H1 (cell line): ENCODE results near the gene CACNA2D1. TPM values are rescaled to one million over a fixed set of nuclear protein-coding genes. Genes with fewer than 3 reads are reported as not detected.

ENCODE experiments used
- CTCF ChIA-PET: fragments of 300-600 bp; sonication (Branson Sonifier 250); formaldehyde crosslinking; loops from one replicate; lab custom pipeline; 2021; ENCODE audit not compliant: partially characterized antibody; lab: Charles Lee
- POLR2A ChIA-PET: fragments of 300-600 bp; sonication (Branson Sonifier 250); formaldehyde crosslinking; loops from one replicate; lab custom pipeline; 2021; ENCODE audit warnings: inconsistent platforms; ENCODE audit not compliant: partially characterized antibody; lab: Charles Lee
- DNase-seq, 2 experiments: peaks; one replicate each; pipeline versions ENCODE4 v3.0.0 to v3.0.0-alpha.2; 2010 to 2022; ENCODE audit warnings: low spot score in 2 of 2, low read depth in 1 of 2, mixed read lengths in 1 of 2
- FAIRE-seq: peaks from 2 replicates; lab custom pipeline; 2011; peaks lifted over from hg19 to GRCh38; lab: Jason Lieb, UNC
- H2AFZ ChIP-seq: 2 replicates; pipeline ENCODE4 v1.8.1; 2012; ENCODE audit warnings: low read length, inconsistent platforms
- H2AK5ac ChIP-seq: 2 replicates; pipeline ENCODE4 v1.6.1; 2013; ENCODE audit warnings: low read depth, low read length
- H2BK120ac ChIP-seq: replicated peaks from 2 replicates; pipeline ENCODE3; 2013; ENCODE audit warnings: low read depth, low read length, inconsistent platforms
- H2BK12ac ChIP-seq: 2 replicates; pipeline ENCODE4 v1.6.1; 2013; ENCODE audit warnings: low read depth, low read length
- H2BK15ac ChIP-seq: 2 replicates; pipeline ENCODE4 v1.6.1; 2013; ENCODE audit warnings: low read length
- H2BK20ac ChIP-seq: 2 replicates; pipeline ENCODE4 v1.6.1; 2013; ENCODE audit warnings: low read length
- H2BK5ac ChIP-seq: 2 replicates; pipeline ENCODE4 v1.6.1; 2013; ENCODE audit warnings: low read depth, low read length
- H3K14ac ChIP-seq: 2 replicates; pipeline ENCODE4 v1.6.1; 2013; ENCODE audit warnings: inconsistent platforms; ENCODE audit not compliant: insufficient read length
- H3K18ac ChIP-seq: 2 replicates; pipeline ENCODE4 v1.6.1; 2013; ENCODE audit warnings: low read length; ENCODE audit errors: extremely low read depth
- H3K23ac ChIP-seq: 2 replicates; pipeline ENCODE4 v1.6.1; 2013; ENCODE audit warnings: inconsistent platforms; ENCODE audit not compliant: insufficient read length
- H3K23me2 ChIP-seq: 2 replicates; pipeline ENCODE4 v1.6.1; 2013; ENCODE audit warnings: low read depth, low read length
- H3K27ac ChIP-seq: 2 replicates; pipeline ENCODE4 v1.6.1; 2011; ENCODE audit warnings: low read depth, low read length, inconsistent platforms
- H3K27me3 ChIP-seq, 4 experiments: replicated peaks in 1 of 4; 1 replicate in 1 of 4; 2 replicates in 3 of 4; pipeline versions ENCODE4 v1.6.1 to v1.8.1; 2011 to 2013; ENCODE audit warnings: low read length in 3 of 4, mild to moderate bottlenecking in 3 of 4, inconsistent platforms in 2 of 4, mixed read lengths in 2 of 4, moderate library complexity in 1 of 4; ENCODE audit not compliant: control insufficient read depth in 3 of 4, insufficient read depth in 3 of 4; ENCODE audit errors: extremely low read depth in 1 of 4
- H3K36me3 ChIP-seq, 4 experiments: 2 replicates each; pipeline versions ENCODE4 v1.6.1 to v1.8.1; 2011 to 2013; ENCODE audit warnings: mild to moderate bottlenecking in 4 of 4, low read length in 3 of 4, moderate library complexity in 2 of 4, control low read depth in 1 of 4, inconsistent platforms in 1 of 4; ENCODE audit not compliant: insufficient read depth in 4 of 4, control insufficient read depth in 2 of 4
- H3K4ac ChIP-seq: replicated peaks from 2 replicates; pipeline ENCODE3; 2013; ENCODE audit warnings: low read length, low read depth, mixed read lengths, inconsistent platforms; ENCODE audit not compliant: insufficient read length
- H3K4me1 ChIP-seq, 4 experiments: replicated peaks in 1 of 4; 1 replicate in 1 of 4; 2 replicates in 3 of 4; pipeline versions ENCODE4 v1.6.1 to v1.8.1; 2011 to 2013; ENCODE audit warnings: low read length in 3 of 4, inconsistent platforms in 2 of 4, mixed read lengths in 1 of 4; ENCODE audit not compliant: insufficient read depth in 4 of 4, control insufficient read depth in 3 of 4
- H3K4me2 ChIP-seq, 2 experiments: 2 replicates each; pipeline versions ENCODE4 v1.6.1 to v1.8.1; 2011 to 2013; ENCODE audit warnings: low read depth in 2 of 2, low read length in 2 of 2, control low read depth in 1 of 2, inconsistent platforms in 1 of 2, mild to moderate bottlenecking in 1 of 2; ENCODE audit not compliant: insufficient read depth in 1 of 2
- H3K4me3 ChIP-seq, 4 experiments: fragments of 200-600, 300-600 bp in 1 of 4; sonication (generic), shearing (Covaris generic), sonication (Bioruptor Twin) in 1 of 4; 2 replicates each; pipeline versions ENCODE4 v1.5.1 to v1.8.1; 2011 to 2016; ENCODE audit warnings: low read length in 4 of 4, low read depth in 3 of 4, control low read depth in 2 of 4, inconsistent platforms in 2 of 4, mild to moderate bottlenecking in 2 of 4, mixed read lengths in 1 of 4, moderate library complexity in 1 of 4; ENCODE audit not compliant: insufficient read depth in 2 of 4; ENCODE audit errors: extremely low read depth in 1 of 4
- H3K56ac ChIP-seq: replicated peaks from 2 replicates; pipeline ENCODE3; 2013; ENCODE audit warnings: low read depth, mild to moderate bottlenecking, mixed read lengths, low read length, inconsistent platforms; ENCODE audit not compliant: insufficient read length
- H3K79me1 ChIP-seq: 2 replicates; pipeline ENCODE4 v1.6.1; 2013; ENCODE audit warnings: low read depth, low read length, control low read depth
- H3K79me2 ChIP-seq, 2 experiments: 2 replicates each; pipeline versions ENCODE4 v1.6.1 to v1.8.1; 2012 to 2013; ENCODE audit warnings: low read length in 2 of 2, mild to moderate bottlenecking in 2 of 2, inconsistent platforms in 1 of 2; ENCODE audit not compliant: insufficient read depth in 2 of 2, control insufficient read depth in 1 of 2
- H3K9ac ChIP-seq, 4 experiments: replicated peaks in 1 of 4; 1 replicate in 1 of 4; 2 replicates in 3 of 4; pipeline versions ENCODE4 v1.6.1 to v1.8.1; 2011 to 2013; ENCODE audit warnings: low read depth in 3 of 4, low read length in 3 of 4, control low read depth in 2 of 4, mild to moderate bottlenecking in 2 of 4, moderate library complexity in 2 of 4, inconsistent platforms in 1 of 4; ENCODE audit errors: extremely low read depth in 1 of 4
- H3K9me3 ChIP-seq, 2 experiments: 2 replicates each; pipeline versions ENCODE4 v1.6.1 to v1.8.1; 2012 to 2013; ENCODE audit warnings: mild to moderate bottlenecking in 2 of 2, moderate library complexity in 2 of 2, control low read depth in 1 of 2, inconsistent platforms in 1 of 2, low read depth in 1 of 2, low read length in 1 of 2, mixed read lengths in 1 of 2; ENCODE audit not compliant: insufficient read depth in 2 of 2
- H4K20me1 ChIP-seq, 2 experiments: replicated peaks in 1 of 2; 2 replicates each; pipeline versions ENCODE3 to v1.8.1; 2011 to 2013; ENCODE audit warnings: inconsistent platforms in 2 of 2, low read length in 2 of 2, mild to moderate bottlenecking in 1 of 2; ENCODE audit not compliant: insufficient read depth in 2 of 2, control insufficient read depth in 1 of 2
- H4K5ac ChIP-seq: 2 replicates; pipeline ENCODE4 v1.6.1; 2013; ENCODE audit warnings: low read length, low read depth, mixed read lengths, inconsistent platforms; ENCODE audit not compliant: insufficient read length
- H4K8ac ChIP-seq: 2 replicates; pipeline ENCODE4 v1.8.0; 2013; ENCODE audit warnings: mild to moderate bottlenecking, moderate library complexity, low read length, inconsistent platforms; ENCODE audit not compliant: insufficient read depth; ENCODE audit errors: extremely low read depth
- H4K91ac ChIP-seq: replicated peaks from 2 replicates; pipeline ENCODE3; 2013; ENCODE audit warnings: low read length, mixed read lengths, inconsistent platforms; ENCODE audit not compliant: insufficient read length
- CBX8 ChIP-seq: fragments of 300-800, 300-1000 bp; sonication (generic); IDR thresholded peaks from 2 replicates; pipeline ENCODE4 v1.7.1; 2016; ENCODE audit warnings: low read depth, low read length, borderline replicate concordance
- CEBPB ChIP-seq: IDR thresholded peaks from 2 replicates; pipeline ENCODE4 v1.6.1; 2012; ENCODE audit warnings: low read depth, low read length
- E2F6 ChIP-seq: IDR thresholded peaks from 2 replicates; pipeline ENCODE4 v1.6.1; 2012; ENCODE audit warnings: inconsistent platforms
- EZH2 ChIP-seq: fragments of 200-600 bp; sonication (generic); IDR thresholded peaks from 2 replicates; pipeline ENCODE4 v1.7.1; 2012; ENCODE audit warnings: low read depth, mild to moderate bottlenecking, moderate library complexity, low read length, inconsistent platforms; ENCODE audit not compliant: severe bottlenecking
- FOSL1 ChIP-seq: IDR thresholded peaks from 2 replicates; pipeline ENCODE4 v1.6.1; 2011; ENCODE audit warnings: mild to moderate bottlenecking, low read depth, low read length, moderate library complexity; ENCODE audit not compliant: insufficient read depth
- GABPA ChIP-seq: IDR thresholded peaks from 2 replicates; pipeline ENCODE4 v1.6.1; 2011; ENCODE audit warnings: mild to moderate bottlenecking, low read length, moderate library complexity, borderline replicate concordance; ENCODE audit not compliant: insufficient read depth
- RFX5 ChIP-seq: IDR thresholded peaks from 2 replicates; pipeline ENCODE4 v1.6.1; 2011; ENCODE audit warnings: low read depth, low read length, improper control_type of control experiment, borderline replicate concordance
- RXRA ChIP-seq: IDR thresholded peaks from 2 replicates; pipeline ENCODE4 v1.6.1; 2011; ENCODE audit warnings: low read depth, mild to moderate bottlenecking, low read length, moderate library complexity; ENCODE audit not compliant: insufficient read depth
- SIN3A ChIP-seq, 2 experiments: IDR thresholded peaks in 1 of 2; conservative IDR thresholded peaks in 1 of 2; 2 replicates each; pipeline ENCODE4 v1.6.1; 2011 to 2012; ENCODE audit warnings: low read length in 2 of 2, improper control_type of control experiment in 1 of 2, low read depth in 1 of 2, mild to moderate bottlenecking in 1 of 2
- whole genome bisulfite sequencing, 2 experiments: shearing (Covaris generic) in 1 of 2; methylation state at CpG; one replicate each; pipeline versions ENCODE4 v1.1.6 to v1.1.7; 2013 to 2015; ENCODE audit warnings: low lambda C conversion rate in 2 of 2, mixed read lengths in 2 of 2, inconsistent platforms in 1 of 2, low coverage in 1 of 2, missing lambda C conversion rate in 1 of 2; ENCODE audit not compliant: insufficient replicate concordance in 2 of 2, insufficient coverage in 1 of 2, insufficient read length in 1 of 2; ENCODE audit errors: extremely low coverage in 1 of 2, missing lambda C conversion rate in 1 of 2; 5-methylcytosine and 5-hydroxymethylcytosine counted together
- polyA plus RNA-seq, 7 experiments: library from polyadenylated mRNA; depleted of rRNA in 3 of 7; stranded (reverse) in 5 of 7; unstranded in 2 of 7; fragments of >200 nt in 5 of 7; fragments of 200-250 nt in 2 of 7; gene quantifications; 1 replicate in 5 of 7; 2 replicates in 1 of 7; 4 replicates in 1 of 7; pipeline versions ENCODE4 v1.2.1 to v1.2.3, GENCODE V29; 2011 to 2013; ENCODE audit warnings: missing spikeins in 2 of 7, mixed read lengths in 2 of 7
- total RNA-seq: library from RNA; stranded (reverse); fragmentation: NEBNext Ultra II Directional; extraction: Animal tissue kit (Norgen Biotek cat#: 25700); gene quantifications from 2 replicates; pipeline ENCODE4 v1.2.1, GENCODE V29; 2021
- TF ChIP-seq, protein P1 (sequence below), 3 experiments: IDR thresholded peaks; 1 replicate in 2 of 3; 2 replicates in 1 of 3; pipeline versions ENCODE4 v1.5.1 to v1.6.1; 2011; ENCODE audit warnings: low read length in 3 of 3, mild to moderate bottlenecking in 3 of 3, inconsistent platforms in 2 of 3, low read depth in 1 of 3, moderate library complexity in 1 of 3; ENCODE audit not compliant: insufficient read depth in 1 of 3; ENCODE audit errors: control extremely low read depth in 1 of 3

Gene CACNA2D1
- total and polyA plus RNA-seq, 2 of the 8 experiments (the other 6 are each of a cell fraction or from before 2014, with no cell fraction given) = 4.3 to 27.3 TPM

DNA sequence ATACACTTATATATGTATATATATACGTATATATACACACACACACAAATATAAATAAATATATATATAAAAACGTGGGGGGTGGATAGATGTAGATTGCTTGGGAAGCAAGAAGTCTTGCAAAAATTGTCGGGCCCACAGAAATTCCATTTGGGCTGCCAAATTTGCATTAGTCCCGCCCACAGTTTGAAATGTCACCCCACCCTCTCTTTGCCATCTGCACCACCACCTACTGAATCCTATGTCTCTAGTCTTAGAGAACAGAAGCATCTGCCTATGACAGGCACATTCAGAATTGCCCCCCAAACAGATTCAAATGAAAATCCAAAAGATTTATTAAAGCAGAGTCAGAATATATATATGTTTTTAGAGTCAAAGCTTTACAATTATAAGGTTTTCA is 25.6 kb upstream of the CACNA2D1 start:
- H4K20me1 ChIP-seq = no peaks in the 10 kb centered on the region
- ChIA-PET CTCF (no interaction called here), POLR2A (no interaction called here)
- no peaks in the 10 kb centered on the region for H3K23me2 ChIP-seq
- no peak overlapping the region for H4K5ac ChIP-seq
- H3K4me1 ChIP-seq = peaks cover 0 to 13% (median 6%) of the 10 kb centered on the region in 4 experiments; a peak in 4 of 7 replicates
- no peak overlapping the region for H2BK5ac ChIP-seq
- H3K14ac ChIP-seq = no peak overlapping the region
- no peak overlapping the region for H3K56ac ChIP-seq
- FAIRE-seq = no peak
- no peak overlapping the region for H2BK20ac ChIP-seq
- WGBS, 2 experiments = 63% methylated on average over 4 of the region's 4 CpGs; no CpG with 5 or more reads in 1 of the 2 experiments
- no peak overlapping the region for H2BK12ac ChIP-seq
- no peak for DNase-seq
- H3K9me3 ChIP-seq = no peaks in the 10 kb centered on the region
- no peaks in the 10 kb centered on the region for H3K79me1 ChIP-seq
- no peak overlapping the region for H3K23ac ChIP-seq
- no peak overlapping the region for H3K9ac ChIP-seq
- no peak overlapping the region for H3K4me2 ChIP-seq
- H3K27ac ChIP-seq = no peak overlapping the region
- H3K18ac ChIP-seq = no peak overlapping the region
- H3K79me2 ChIP-seq = no peaks in the 10 kb centered on the region
- H3K4ac ChIP-seq = no peak overlapping the region
- H2BK15ac ChIP-seq = no peak overlapping the region
- no peak overlapping the region for H3K4me3 ChIP-seq
- H3K27me3 ChIP-seq = no peaks in the 10 kb centered on the region
- H4K91ac ChIP-seq = no peak overlapping the region
- H2AK5ac ChIP-seq = no peak overlapping the region
- H2BK120ac ChIP-seq = no peak overlapping the region
- no peak overlapping the region for H4K8ac ChIP-seq
- no peak overlapping the region for H2AFZ ChIP-seq
- H3K36me3 ChIP-seq = no peaks in the 10 kb centered on the region; a peak in 1 of 8 replicates
- no peak for TF ChIP-seq FOSL1
- TF ChIP-seq SIN3A (conservative IDR thresholded peaks at IDR 0.05 in 1 of 2, IDR thresholded peaks at IDR 0.05 in 1 of 2; ENCODE audit: low read depth in 1 of 2, low read length in 2 of 2) = no peak
- TF ChIP-seq RFX5 = no peak
- TF ChIP-seq GABPA = no peak
- TF ChIP-seq, protein P1, sequence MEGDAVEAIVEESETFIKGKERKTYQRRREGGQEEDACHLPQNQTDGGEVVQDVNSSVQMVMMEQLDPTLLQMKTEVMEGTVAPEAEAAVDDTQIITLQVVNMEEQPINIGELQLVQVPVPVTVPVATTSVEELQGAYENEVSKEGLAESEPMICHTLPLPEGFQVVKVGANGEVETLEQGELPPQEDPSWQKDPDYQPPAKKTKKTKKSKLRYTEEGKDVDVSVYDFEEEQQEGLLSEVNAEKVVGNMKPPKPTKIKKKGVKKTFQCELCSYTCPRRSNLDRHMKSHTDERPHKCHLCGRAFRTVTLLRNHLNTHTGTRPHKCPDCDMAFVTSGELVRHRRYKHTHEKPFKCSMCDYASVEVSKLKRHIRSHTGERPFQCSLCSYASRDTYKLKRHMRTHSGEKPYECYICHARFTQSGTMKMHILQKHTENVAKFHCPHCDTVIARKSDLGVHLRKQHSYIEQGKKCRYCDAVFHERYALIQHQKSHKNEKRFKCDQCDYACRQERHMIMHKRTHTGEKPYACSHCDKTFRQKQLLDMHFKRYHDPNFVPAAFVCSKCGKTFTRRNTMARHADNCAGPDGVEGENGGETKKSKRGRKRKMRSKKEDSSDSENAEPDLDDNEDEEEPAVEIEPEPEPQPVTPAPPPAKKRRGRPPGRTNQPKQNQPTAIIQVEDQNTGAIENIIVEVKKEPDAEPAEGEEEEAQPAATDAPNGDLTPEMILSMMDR (IDR thresholded peaks at IDR 0.05; ENCODE audit: control extremely low read depth in 1 of 3, insufficient read depth in 1 of 3, low read depth in 1 of 3, low read length in 3 of 3) = no peak
- no peak for TF ChIP-seq E2F6
- no peak for TF ChIP-seq EZH2
- no peak for TF ChIP-seq CBX8
- TF ChIP-seq CEBPB = no peak
- no peak for TF ChIP-seq RXRA
